HG03139 (cell line): ENCODE results near the gene ASCL5.
"Not testable (repeated sequence)": the region's sequence is repeated elsewhere in the genome, so short reads cannot be mapped to it uniquely, and the experiment has no call there.

ENCODE experiments used
- ATAC-seq: cut with Tn5 transposase; IDR thresholded peaks from one replicate; pipeline ENCODE4 v1.9.1; 2021; ENCODE audit not compliant: unreplicated experiment

ASCL5 gene, protein sequence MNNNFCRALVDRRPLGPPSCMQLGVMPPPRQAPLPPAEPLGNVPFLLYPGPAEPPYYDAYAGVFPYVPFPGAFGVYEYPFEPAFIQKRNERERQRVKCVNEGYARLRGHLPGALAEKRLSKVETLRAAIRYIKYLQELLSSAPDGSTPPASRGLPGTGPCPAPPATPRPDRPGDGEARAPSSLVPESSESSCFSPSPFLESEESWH

DNA sequence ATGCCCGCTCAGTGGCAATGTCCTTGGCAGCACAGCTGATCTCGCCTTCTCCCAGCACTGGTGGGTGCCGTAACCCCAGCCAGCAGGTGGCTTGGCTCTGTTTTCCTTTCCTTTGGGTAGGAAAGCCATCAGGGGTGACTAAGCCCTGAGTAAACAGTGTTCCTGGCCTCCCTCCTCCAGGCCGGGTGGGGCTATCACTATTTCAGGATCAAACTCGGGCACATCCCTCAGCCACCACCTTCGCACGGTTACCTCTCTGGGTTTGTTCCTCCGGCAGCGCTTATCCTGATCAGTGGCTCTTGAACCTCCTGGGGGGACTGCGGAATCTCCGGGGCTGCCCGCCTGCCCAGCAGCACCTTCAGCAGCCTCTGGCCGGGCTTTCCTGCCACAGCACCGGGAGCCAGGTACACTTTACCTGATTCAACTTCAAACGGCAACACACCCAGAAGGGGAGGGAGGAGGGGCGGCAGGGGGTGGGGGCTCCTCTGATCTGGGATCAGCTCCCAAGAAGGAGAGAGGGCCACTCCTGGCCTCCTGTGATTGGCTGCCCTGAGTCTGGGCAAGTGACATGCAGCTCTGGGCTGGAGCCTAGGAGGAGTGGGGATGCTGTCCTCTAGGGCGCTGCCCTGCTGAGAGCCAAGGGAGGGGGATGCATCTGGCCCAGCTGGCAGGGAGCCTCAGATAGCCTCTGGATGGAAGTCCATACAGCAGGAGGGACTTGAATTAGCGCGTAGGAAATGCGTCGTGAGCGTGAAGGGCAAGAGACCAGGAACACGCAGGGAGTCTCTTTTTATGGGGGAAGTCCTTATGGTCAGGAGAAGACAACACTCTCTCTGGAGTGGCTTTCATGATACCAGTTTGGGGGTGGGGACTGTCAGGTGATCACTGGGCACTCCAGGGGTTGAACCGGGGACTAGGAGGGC lies at the start of gene ASCL5:
Gene ASCL5 (minus strand): TSS at position 353 of the 923 bp plus-strand sequence. CDS start 11,812 bp downstream, outside the sequence.
- ATAC-seq, result no peak

DNA sequence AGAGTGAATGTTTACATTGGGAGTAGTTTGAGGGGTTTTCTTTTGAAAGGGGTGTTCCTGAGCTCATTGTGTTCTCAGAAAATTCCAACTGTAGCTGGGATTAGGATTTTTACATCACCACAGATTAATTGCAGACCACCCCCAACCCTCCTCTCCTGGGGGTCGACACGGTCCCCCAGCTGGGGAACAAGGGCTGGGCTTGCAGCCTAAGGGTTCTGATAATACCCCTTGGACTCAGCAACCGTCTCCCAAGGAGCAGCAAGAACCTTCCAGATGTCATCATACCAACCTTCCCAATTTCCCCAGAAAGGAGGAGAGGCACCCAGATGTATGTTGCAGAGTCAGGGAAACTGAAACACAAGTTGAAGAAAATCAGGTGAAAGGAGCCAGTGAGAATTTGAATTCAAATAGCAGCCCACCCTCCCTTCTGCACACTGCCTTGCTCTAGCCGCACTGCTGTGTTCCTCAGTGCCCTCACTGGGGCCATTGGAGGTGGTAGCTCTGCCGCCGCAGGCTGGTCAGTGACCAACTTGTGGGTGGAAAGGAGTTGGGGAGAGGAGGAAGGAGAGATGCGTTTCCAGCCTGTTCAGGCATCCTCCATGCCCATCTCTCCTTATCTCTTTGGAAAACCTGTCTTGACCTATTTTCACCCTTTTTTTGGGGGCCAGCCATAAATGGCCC lies 49.0 kb upstream of the ASCL5 start:
- no peak for ATAC-seq

DNA sequence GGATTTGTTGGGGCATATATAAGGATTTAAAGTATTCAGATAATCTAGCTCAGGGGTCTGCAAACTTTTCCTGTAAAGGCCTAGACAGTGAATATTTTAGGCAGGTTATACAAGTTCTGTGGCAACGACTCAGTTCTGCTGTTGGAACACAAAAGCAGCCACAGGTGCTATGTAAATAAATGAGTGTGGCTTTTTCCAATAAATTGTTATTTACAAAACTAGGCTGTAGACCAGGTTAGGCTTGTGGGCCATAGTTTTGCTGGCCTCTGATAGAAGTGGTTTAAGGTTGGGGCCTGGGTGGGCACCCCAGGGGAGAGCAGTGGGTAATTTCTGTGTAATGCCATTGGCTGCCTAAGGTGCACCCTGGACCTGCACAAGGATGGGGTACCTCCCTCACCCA lies 46.8 kb upstream of the ASCL5 start:
- ATAC-seq, result no peak

DNA sequence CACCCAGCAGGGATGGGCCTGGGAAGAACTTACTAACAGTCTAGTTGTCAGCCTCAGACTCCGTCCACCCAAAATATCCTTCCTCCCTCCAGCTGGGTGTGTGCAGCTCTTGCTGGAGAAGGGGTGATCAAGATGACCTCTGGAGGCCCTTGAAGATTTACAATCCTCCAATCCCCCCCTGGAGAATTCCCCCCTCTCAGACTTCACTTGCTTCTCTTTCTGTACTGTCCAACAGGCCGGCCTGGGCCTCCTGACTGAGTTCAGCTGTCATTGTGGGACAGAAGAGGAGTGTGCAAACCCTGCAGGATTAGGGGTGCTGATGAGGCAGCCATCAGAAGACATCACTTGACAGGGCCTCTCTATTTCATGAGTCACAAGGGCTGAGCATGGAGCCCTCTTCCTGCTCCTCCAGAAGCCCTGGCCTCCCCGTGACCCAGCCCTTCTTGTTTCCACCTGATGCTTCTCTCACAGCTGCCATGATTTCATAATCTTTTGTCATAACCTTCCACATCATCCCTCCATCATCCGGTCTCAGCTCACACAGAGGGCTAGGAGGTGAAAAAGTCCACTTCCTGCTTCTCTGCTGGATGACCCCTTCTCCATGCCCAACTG lies 46.1 kb upstream of the ASCL5 start:
- no peak for ATAC-seq

DNA sequence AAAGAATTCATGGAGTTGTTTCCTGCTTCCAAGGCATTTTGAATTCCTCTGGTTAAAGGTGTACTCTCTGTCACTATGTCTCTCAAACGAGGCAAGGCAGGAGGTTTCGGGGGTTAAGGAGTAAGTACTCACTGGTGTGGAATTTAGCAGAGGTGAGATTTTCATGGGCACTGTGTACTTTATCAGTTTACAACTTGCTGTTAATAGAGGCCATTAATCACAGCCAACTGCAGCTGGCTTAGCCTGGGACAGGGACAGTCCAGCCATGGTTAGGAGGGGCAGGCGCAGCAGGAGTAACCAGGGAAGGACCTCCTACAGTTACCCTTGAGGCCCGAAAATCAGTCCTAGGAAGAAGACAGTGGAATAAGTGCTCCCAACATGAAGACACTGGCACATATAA lies 45.3 kb upstream of the ASCL5 start:
- ATAC-seq, result no peak

DNA sequence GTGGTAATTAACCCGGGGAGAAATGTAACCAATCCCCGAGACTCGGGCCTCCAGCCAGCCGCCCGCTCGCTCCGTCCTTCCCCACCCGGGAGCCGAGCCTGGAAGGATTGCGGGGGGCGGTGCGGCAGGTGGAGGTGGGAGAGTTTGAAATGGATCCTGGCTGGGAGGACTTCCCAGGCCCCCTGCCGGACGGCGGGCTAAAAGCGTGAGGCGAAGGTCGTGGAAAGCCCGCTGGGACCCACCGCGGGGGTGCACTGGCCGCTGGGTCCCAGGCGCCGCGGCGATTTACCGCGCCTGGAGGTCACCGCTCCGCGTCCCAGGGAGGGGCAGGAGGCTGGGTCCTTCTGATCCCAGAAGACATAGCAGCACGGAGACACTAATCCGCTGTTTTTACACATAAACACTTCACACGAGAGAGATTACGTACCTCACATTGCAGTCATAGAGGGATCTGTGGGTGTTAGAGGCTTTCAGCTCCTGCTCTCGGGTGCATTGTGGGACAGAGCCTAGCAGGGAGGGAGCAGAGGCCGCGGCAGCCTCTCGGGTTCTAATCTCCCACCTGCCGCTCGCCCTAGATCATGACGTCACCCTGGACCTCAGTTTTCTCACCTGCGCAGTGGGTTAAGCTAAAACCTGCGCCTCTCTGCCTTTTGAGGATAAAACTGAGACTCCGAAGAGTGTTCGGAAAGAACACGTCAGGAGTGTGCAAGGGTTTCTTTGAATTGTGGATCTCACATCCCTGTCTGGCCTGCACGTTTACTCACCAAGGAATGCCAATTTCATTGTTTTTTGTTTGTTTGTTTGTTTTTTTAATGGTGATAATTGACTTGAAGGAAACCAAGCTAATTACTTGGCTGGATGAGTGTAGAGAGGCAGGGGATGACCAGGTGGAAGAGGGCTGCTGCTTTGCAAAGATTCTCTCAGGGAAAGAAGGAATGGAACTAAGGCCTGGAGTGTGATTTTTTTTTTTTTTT lies 44.4 kb upstream of the ASCL5 start:
- peak; percentile 29 for ATAC-seq

DNA sequence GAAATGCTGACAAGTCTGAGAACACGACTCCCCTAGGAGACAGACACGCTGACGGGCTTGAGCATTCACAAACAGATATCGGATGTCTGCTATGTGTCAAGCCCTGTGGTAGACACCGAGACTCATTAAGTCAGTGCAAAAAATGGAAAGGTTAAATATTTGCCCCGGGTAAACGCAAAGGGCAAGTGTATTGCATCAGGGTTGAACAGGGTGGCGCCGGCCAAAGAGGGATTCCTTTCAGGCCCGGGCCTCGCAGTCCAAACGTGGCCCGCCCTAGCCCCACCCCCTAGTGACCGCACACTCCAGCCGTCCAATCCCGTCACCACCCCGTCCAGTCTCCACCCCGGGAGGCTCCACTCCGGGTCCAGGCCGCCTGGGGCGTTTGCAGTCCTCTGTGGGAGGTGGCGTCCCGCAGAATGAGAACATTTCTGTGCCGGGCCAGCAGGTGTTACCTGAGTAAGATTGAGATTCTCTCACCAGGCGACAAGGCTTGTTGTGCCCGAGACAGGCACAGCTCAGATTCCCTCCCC lies 43.6 kb upstream of the ASCL5 start:
- peak; percentile 88 for ATAC-seq

DNA sequence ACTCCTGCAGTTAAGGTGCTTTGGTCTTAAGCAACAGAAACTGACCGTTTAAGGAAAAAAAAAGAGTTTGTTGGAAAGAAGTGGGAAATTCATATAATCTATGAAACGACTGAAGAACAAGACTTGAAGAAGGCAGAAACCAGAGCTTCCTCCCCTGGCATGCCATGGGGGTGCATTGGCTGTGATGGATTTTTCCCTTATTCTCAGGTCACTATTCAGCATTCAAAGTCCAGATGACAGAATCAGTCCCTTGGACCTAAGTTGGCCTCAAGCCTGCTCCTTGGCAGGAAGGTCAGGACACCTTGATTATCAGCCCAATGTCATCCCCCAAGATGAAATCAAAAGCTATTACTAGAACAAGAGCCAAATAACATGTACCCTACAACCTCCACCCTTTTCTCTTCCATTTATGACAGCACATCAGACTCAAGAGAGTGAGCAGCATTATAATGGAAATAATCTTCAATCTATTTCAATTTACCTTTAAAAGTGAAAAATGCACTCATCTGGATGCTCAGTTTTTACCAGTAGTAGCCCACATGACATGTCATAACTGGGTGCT lies 43.1 kb upstream of the ASCL5 start:
- ATAC-seq, result no peak

DNA sequence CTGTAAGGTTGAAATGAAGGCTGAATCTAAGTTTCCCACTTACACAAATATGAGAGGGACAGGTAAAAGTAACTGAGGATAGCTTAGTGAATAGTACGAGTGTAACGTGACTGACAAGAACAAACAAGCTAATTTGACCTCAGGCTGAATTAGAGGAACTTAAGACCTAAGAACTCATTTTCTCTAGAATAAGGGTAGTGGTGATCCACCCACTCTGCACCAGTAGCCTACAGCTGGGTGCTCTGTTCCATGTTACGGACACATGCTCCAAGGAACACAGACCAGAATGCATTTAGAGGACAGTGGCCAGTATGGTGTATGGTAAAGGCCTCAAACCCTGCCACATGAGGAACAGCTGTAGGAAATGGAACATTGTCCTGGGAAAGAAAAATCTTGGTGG lies 42.2 kb upstream of the ASCL5 start:
- no peak for ATAC-seq

DNA sequence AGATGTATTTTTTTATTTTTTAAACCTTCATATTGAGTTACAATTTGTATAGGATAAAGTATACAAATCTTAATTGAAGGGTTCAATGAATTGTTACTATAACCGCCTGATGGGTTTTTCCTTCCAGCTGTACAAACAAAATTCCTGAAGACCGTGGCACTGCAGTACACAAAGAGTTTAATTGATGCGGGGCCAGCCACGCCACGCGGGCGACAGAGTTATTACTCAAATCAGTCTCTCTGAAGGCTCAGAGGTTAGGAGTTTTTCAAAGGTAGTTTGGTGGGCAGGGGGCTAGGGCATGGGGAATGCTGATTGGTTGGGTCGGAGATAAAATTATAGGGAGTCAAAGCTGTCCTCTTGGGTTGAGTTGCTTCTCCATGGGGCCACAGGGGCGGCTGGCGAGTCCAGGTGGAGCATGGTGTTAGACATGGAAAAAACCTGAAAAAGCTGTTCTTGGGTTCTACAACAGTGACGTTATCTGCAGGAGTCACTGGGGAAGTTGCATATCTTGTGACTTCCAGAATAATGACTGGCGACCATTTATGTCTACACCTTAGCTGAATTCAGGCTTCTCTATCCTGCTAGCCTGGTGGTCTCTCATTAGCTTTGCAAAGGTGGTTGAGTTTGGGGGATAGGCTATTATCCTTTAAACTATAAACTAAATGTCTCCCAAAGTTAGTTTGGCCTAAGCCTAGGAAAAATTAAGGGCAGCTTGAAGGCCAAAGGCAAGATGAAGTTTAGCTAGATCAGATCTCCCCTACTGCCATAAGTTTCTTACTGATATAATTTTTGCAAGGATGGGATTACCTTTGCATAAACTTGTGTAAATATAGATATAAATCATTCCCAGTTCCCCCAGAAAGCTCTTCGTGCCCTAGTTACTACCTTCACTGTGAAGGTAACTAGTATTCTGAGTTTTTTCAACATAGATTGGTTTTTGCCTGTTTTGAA lies 40.3 kb upstream of the ASCL5 start:
- ATAC-seq, result no peak

DNA sequence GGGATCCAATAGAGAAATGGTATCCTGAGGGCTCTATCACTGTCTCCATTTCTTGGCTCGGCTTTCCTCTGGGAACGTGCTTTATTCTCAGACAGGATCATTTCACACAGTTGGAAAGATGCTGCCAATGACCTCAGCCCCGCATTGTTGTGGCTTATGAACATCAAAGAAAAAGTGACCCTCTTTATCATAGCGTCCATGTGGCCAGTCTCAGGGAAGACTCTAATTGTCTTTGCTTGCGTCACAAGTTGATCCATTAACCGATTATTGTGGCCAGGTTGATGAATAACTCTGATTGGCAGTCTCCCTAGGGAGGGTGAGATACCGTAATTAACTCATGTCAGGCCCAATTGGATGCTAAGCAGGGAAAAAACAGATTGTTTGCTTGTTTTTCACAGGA lies 37.7 kb upstream of the ASCL5 start:
- ATAC-seq, result no peak

DNA sequence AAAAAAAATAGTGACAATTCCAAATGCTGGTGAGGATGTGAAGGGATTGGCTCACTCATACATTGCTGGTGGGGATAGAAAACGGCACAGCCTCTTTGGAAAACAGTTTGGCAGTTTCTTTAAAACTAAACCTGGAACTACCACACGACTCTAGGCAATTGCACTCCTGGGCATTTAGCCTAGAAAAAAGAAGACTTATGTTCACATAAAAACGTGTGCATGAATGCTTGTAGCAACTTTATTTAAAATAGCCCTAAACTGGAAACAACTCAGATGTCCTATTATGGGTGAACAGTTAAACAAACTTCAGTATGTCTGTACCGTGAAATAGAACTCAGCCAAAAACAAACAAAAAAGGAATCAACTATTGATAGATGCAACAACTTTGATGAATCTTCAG lies 36.7 kb upstream of the ASCL5 start:
- ATAC-seq, result no peak

DNA sequence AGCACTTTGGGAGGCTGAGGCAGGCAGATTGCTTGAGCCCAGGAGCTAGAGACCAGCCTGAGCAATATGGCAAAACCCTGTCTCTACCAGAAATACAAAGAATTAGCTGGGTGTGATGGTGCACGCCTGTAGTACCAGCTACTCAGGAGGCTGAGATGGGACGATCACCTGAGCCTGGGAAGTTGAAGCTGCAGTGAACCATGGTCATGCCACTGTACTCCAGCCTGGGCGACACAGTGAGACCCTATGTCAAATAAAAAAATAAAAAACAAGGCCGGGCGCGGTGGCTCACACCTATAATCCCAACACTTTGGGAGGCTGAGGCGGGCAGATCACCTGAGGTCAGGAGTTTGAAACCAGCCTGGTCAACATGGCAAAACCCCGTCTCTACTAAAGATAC lies 36.1 kb upstream of the ASCL5 start:
- ATAC-seq, result not testable (repeated sequence)

DNA sequence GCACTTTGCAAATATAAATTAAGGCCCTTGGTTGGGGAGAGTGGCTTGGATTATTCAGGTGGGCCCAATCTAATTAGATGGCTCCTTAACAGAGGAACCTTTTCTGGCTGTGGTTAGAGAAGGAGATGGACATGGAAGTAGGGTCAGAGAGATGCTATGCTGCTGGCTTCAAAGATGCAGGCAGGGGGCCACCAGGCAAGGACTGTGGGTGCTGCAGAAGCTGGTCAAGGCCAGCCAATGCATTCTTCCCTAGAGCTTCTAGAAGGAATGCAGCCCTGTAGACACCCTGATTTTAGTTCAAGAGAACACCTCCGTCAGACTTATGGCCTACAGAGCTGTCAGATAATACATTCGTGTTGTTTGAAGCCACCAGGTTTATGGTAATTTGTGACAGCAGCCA lies 31.0 kb upstream of the ASCL5 start:
- no peak for ATAC-seq

DNA sequence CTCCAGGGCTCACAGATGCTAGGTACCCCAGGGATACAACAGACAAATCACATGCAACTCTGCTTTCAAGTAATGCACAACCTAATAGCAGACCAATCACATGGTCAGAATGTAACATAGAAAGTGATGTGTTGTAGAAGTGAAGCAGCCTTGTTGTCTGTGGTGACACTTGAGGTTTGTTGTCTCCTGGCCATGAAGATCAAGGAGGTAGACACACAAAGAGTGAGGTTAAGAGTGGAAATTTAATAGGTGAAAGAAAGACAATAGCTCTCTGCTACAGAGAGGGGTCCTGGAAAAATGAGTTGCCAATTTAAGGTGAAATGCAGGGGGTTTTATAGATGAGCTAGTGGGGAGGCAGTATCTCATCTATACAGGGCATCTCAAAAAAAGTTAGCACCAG lies 29.8 kb upstream of the ASCL5 start:
- ATAC-seq, result no peak

DNA sequence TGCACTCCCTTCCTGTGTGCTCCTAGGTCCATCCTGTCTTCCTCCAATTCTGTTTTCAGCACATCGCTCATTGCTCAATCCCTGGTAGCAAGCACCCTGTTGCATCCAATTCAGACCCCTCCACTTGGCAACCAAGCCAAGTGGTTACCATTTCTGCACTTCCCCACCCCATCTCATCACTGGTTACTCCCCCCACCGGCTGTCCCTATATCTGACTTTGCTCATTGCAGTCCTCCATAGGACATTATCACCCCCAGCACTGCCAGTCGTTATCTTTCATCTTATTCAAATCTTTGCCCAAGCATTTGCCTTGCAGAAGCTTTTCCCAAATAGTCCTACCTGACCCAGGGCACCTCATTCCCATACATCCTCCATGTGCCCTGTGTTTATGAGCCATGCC lies 29.4 kb upstream of the ASCL5 start:
- no peak for ATAC-seq

DNA sequence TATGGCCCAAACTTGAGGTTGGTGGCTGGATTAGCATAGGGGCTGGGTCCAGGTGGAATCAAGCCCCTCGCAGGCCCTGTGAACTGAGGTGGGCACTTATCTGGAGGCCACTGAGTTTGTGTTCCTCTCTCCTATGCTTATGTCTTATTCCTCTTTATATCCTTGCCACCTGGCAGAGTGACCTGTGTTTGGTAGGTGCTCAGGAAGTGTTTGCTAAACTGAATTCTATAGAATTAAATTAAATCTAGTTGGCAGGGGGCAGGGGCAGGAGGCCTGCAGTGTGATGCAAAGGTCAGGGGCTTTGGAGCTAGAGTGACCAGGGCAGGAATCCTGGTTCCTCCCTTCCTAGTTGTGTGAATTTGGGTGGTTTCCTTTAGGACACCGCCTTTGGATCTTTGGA lies 28.4 kb upstream of the ASCL5 start:
- no peak for ATAC-seq

DNA sequence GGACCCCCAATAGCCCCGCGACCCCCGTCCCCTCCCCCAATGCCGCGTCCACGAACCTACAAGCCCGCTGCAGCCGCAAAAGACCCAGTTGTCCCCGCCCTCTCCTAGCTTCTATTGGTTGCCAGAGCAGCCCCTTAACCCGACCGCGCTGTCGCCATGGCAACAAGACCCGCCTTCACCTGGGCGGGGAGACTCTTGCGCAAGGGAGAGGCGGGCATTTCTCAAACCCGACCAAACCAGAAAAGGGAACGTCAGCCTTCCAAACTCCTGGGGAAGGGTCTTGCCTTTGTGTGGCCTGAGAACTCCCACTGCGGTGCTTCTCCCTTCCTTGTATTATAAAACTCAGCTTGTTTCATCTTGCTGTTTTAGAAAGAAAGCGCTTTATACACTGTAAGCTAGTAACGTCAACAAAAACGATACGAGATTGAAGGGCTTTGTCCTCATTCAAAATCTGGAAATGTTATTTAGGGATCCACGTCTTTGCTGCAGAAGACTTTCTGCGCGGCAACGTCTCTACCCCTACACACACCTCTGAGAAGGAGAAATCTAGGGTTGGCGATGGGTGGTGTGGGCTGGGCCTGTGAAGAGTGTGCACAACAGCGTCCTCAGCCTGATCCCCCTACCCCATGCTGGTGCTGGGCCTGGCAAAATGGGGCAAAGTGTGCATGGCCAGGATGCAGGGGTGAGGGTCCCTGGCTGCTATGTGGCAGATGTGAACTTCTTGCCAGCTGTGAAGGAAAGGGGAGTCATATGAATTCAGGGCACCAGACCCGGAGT lies 27.6 kb upstream of the ASCL5 start, which contains the start of gene TMEM9:
Gene TMEM9 (minus strand): TSS at position 86 of the 777 bp plus-strand sequence. CDS start 551 bp downstream, outside the sequence.
- ATAC-seq, result peak; percentile 98
